Measurements from ENCODE around the gene EFNB3. TPM values are rescaled to one million over a fixed set of nuclear protein-coding genes. Genes with fewer than 3 reads are reported as not detected.

EFNB3 gene
- total RNA-seq, 2 donors from 2014 or later = not detected

- DNase-seq (ENCODE audit: low spot score) (no peak), ATAC-seq (ENCODE audit: insufficient number of reproducible peaks, low FRiP score, low read depth) (no peak)
- no peak overlapping the region for H3K4me3 ChIP-seq
- H3K9me3 ChIP-seq = no peaks in the 10 kb centered on the region
- peaks cover 8% of the 10 kb centered on the region for H3K27me3 ChIP-seq (replicated peaks; ENCODE audit: insufficient read depth)
- TF ChIP-seq CTCF (IDR thresholded peaks at IDR 0.05) = no peak
- peaks cover 7 to 15% of the 10 kb centered on the region in 2 donors for H3K4me1 ChIP-seq (ENCODE audit: control insufficient read depth in 1 of 2, low read depth in 2 of 2)
- H3K36me3 ChIP-seq = no peaks in the 10 kb centered on the region
- no peak overlapping the region for H3K27ac ChIP-seq
These were observed 2.4 kb downstream of the EFNB3 start for GRCh38 chr17:7707446-7707845.

GRCh38 chr17:7707858-7708750, 3.1 kb downstream of the EFNB3 start:
- H3K4me3 ChIP-seq = no peak overlapping the region
- H3K27ac ChIP-seq = no peak overlapping the region
- peaks cover 8% of the 10 kb centered on the region for H3K27me3 ChIP-seq (replicated peaks; ENCODE audit: insufficient read depth)
- no peak for TF ChIP-seq CTCF (IDR thresholded peaks at IDR 0.05)
- no peak for ATAC-seq (ENCODE audit: insufficient number of reproducible peaks, low FRiP score, low read depth)
- no peaks in the 10 kb centered on the region for H3K9me3 ChIP-seq
- DNase-seq (ENCODE audit: low spot score) = no peak
- peaks cover 7 to 15% of the 10 kb centered on the region in 2 donors for H3K4me1 ChIP-seq (ENCODE audit: control insufficient read depth in 1 of 2, low read depth in 2 of 2)
- no peaks in the 10 kb centered on the region for H3K36me3 ChIP-seq

GRCh38 chr17:7709031-7709430, 4.0 kb downstream of the EFNB3 start:
- H3K27ac ChIP-seq = no peak overlapping the region
- TF ChIP-seq CTCF (IDR thresholded peaks at IDR 0.05) = no peak

DNA sequence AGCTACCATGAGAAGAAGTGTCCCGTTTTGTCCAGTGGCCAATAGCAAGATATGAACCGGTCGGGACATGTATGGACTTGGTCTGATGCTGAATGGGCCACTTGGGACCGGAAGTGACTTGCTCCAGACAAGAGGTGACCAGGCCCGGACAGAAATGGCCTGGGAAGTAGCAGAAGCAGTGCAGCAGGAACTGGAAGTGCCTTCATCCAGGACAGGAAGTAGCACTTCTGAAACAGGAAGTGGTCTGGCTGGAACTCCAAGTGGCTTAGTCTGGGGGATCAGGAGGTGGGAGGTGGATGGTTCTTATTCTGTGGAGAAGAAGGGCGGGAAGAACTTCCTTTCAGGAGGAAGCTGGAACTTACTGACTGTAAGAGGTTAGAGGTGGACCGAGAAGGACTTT, 5.3 kb downstream of the EFNB3 start:
- peaks cover 0 to 2% of the 10 kb centered on the region in 2 donors for H3K4me1 ChIP-seq (ENCODE audit: control insufficient read depth in 1 of 2, low read depth in 2 of 2)
- no peak overlapping the region for H3K27ac ChIP-seq
- ATAC-seq (ENCODE audit: insufficient number of reproducible peaks, low FRiP score, low read depth) (no peak), DNase-seq (ENCODE audit: low spot score) (no peak)
- no peaks in the 10 kb centered on the region for H3K27me3 ChIP-seq (replicated peaks; ENCODE audit: insufficient read depth)
- H3K36me3 ChIP-seq = no peaks in the 10 kb centered on the region
- H3K4me3 ChIP-seq = no peak overlapping the region
- TF ChIP-seq CTCF (IDR thresholded peaks at IDR 0.05) = no peak
- H3K9me3 ChIP-seq = no peaks in the 10 kb centered on the region

More at GRCh38 chr17:7709031-7709430, 4.0 kb downstream of the EFNB3 start:
- H3K4me3 ChIP-seq = no peak overlapping the region
- H3K27me3 ChIP-seq (replicated peaks; ENCODE audit: insufficient read depth) = peaks cover 8% of the 10 kb centered on the region
- H3K9me3 ChIP-seq = no peaks in the 10 kb centered on the region
- DNase-seq (ENCODE audit: low spot score) = no peak
- no peaks in the 10 kb centered on the region for H3K36me3 ChIP-seq
- no peak for ATAC-seq (ENCODE audit: insufficient number of reproducible peaks, low FRiP score, low read depth)
- H3K4me1 ChIP-seq (ENCODE audit: control insufficient read depth in 1 of 2, low read depth in 2 of 2) = peaks cover 7 to 15% of the 10 kb centered on the region in 2 donors

- TF ChIP-seq CTCF (IDR thresholded peaks at IDR 0.05) = no peak
- Histone ChIP-seq H3K27ac (no peak overlapping the region), H3K36me3 (no peaks in the 10 kb centered on the region), H3K4me1 (ENCODE audit: control insufficient read depth in 1 of 2, low read depth in 2 of 2) (peaks cover 0 to 2% of the 10 kb centered on the region in 2 donors), H3K9me3 (no peaks in the 10 kb centered on the region), H3K27me3 (replicated peaks; ENCODE audit: insufficient read depth) (no peaks in the 10 kb centered on the region), H3K4me3 (no peak overlapping the region)
- DNase-seq (ENCODE audit: low spot score) (no peak), ATAC-seq (ENCODE audit: insufficient number of reproducible peaks, low FRiP score, low read depth) (no peak)
These were observed 6.2 kb downstream of the EFNB3 start for GRCh38 chr17:7711051-7711755.

Data from thoracic aorta (tissue), 2 donors.